AG04450 (cell line): ENCODE data around the gene THUMPD2. TPM values are rescaled to one million over a fixed set of nuclear protein-coding genes. Genes with fewer than 3 reads are reported as not detected.
A peak's percentile ranks its signal among the peaks of the same experiment; 100 is the strongest.

Source experiments
- CTCF ChIA-PET: fragments of 300-600, 350-600 bp; formaldehyde crosslinking; extraction: SDS; loops from one replicate; lab custom pipeline; 2022; ENCODE audit warnings: antibody characterized with exemption, inconsistent platforms; lab: Charles Lee
- POLR2A ChIA-PET: fragments of 350-600 bp; formaldehyde crosslinking; extraction: SDS; loops from one replicate; lab custom pipeline; 2021; ENCODE audit warnings: antibody characterized with exemption, inconsistent platforms; lab: Yijun Ruan, JAX
- DNase-seq: peaks from one replicate; pipeline ENCODE4 v3.0.0-alpha.2; 2011; ENCODE audit warnings: low read depth, low spot score
- H3K27ac ChIP-seq: one replicate; pipeline ENCODE4 v1.5.1; 2012; ENCODE audit warnings: low read depth, low read length, control low read depth
- H3K27me3 ChIP-seq: one replicate; pipeline ENCODE4 v1.6.0; 2012; ENCODE audit warnings: low read length; ENCODE audit not compliant: control insufficient read depth, insufficient read depth
- H3K4me3 ChIP-seq: 2 replicates; pipeline ENCODE4 v1.5.1; 2011; ENCODE audit warnings: mild to moderate bottlenecking, low read depth, low read length, control low read depth
- H3K9me3 ChIP-seq: 2 replicates; pipeline ENCODE4 v1.5.1; 2012; ENCODE audit warnings: low read length; ENCODE audit not compliant: control insufficient read depth, insufficient read depth
- polyA plus RNA-seq: library from polyadenylated mRNA; depleted of rRNA; stranded (reverse); fragments of >200 nt; gene quantifications from 2 replicates; pipeline ENCODE4 v1.2.3, GENCODE V29; 2011
- TF ChIP-seq, protein P1 (sequence below): IDR thresholded peaks from 2 replicates; pipeline ENCODE4 v1.5.1; 2011; ENCODE audit warnings: low read depth, low read length, control low read depth, inconsistent platforms

Gene THUMPD2
- polyA plus RNA-seq, 1 experiment: 11.7 TPM

DNA sequence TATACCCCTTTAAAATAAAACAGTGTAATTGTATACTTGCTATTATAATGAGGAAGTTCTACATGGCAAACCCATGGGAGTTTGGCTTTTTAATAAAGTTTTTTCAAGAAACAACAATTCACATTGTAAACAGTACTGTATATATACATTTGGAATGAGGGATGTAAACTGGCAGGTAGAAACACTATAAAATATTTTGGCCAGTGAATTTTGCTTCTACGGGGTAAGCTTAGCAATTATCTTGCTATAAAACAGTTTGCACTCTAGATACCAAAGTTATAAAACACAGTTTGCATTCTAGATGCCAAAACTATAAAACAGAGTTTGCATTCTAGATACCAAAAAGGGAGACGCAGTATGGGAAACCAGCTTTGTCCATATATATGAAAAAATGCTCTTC lies 16.6 kb downstream of the THUMPD2 start:
- Histone ChIP-seq H3K9me3 (no peaks in the 10 kb centered on the region), H3K27ac (no peak overlapping the region), H3K27me3 (no peaks in the 10 kb centered on the region), H3K4me3 (no peak overlapping the region)
- TF ChIP-seq, protein P1, sequence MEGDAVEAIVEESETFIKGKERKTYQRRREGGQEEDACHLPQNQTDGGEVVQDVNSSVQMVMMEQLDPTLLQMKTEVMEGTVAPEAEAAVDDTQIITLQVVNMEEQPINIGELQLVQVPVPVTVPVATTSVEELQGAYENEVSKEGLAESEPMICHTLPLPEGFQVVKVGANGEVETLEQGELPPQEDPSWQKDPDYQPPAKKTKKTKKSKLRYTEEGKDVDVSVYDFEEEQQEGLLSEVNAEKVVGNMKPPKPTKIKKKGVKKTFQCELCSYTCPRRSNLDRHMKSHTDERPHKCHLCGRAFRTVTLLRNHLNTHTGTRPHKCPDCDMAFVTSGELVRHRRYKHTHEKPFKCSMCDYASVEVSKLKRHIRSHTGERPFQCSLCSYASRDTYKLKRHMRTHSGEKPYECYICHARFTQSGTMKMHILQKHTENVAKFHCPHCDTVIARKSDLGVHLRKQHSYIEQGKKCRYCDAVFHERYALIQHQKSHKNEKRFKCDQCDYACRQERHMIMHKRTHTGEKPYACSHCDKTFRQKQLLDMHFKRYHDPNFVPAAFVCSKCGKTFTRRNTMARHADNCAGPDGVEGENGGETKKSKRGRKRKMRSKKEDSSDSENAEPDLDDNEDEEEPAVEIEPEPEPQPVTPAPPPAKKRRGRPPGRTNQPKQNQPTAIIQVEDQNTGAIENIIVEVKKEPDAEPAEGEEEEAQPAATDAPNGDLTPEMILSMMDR: no peak
- no peak for DNase-seq
- ChIA-PET CTCF (interaction anchor here (1.3 kb wide), 1 partner anchor 76 kb away, joined by 3 read pairs; no protein-coding TSS in a partner anchor), POLR2A (no interaction called here)

GRCh38 chr2:39757156-39757555 lies 21.9 kb downstream of the THUMPD2 start:
- TF ChIP-seq, protein P1: no peak
- Histone ChIP-seq H3K27ac (no peak overlapping the region), H3K9me3 (no peaks in the 10 kb centered on the region), H3K27me3 (no peaks in the 10 kb centered on the region), H3K4me3 (no peak overlapping the region)
- ChIA-PET POLR2A (no interaction called here), CTCF (no interaction called here)
- DNase-seq: no peak

GRCh38 chr2:39755466-39755865 lies 23.6 kb downstream of the THUMPD2 start:
- POLR2A ChIA-PET: no interaction called here
- no peak overlapping the region for H3K4me3 ChIP-seq
- H3K27ac ChIP-seq: no peak overlapping the region
- CTCF ChIA-PET: no interaction called here
- no peaks in the 10 kb centered on the region for H3K27me3 ChIP-seq
- TF ChIP-seq, protein P1: no peak
- H3K9me3 ChIP-seq: no peaks in the 10 kb centered on the region
- no peak for DNase-seq

DNA sequence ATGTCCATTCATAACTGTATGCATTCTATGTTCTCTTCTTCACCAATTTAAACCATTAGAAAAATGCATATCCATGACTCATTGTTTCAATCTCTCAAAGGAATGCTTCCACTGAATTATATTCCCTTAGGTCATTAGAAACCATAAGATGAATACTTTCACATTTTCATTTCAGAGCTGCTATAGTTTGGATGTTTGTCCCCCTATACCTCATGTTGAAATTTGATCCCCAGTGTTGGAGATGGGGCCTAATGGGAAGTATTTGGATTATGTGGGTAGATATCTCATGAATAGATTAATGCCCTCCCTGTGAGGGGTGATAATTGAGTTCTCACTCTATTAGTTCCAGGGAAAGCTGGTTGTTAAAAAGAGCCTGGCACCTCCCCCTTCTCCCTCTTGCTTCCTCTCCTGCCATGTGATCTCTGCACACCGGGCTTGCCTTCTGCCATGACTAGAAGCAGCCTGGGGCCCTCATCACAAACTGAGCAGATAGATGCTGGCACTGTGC lies 35.7 kb downstream of the THUMPD2 start:
- Histone ChIP-seq H3K4me3 (no peak overlapping the region), H3K9me3 (no peaks in the 10 kb centered on the region), H3K27ac (peak overlapping the region; percentile 59), H3K27me3 (no peaks in the 10 kb centered on the region)
- POLR2A ChIA-PET: no interaction called here
- TF ChIP-seq, protein P1: no peak
- no peak for DNase-seq
- CTCF ChIA-PET: interaction anchor here (0.6 to 1.9 kb wide), 3 partner anchors 14 to 150 kb away, joined by 3 to 10 read pairs (median 3); no protein-coding TSS in a partner anchor

DNA sequence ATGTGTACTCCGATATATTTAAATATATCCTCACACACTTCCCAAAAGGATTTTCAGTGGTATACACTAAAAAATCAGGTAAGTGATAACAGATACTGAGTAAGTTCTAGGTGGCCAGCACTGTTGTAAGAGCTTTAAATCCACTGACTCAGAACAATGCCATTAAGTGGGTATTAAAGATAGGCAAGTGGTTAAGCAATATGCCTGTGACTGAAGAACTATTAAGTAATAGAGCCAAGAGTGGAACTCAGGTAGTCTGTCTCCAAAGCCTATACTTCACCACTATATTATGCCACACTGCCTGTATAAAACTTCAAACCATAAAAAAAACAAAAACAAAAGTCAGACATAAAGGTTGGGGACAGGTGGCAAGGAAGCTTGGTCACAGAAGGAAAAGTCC lies 37.2 kb downstream of the THUMPD2 start:
- POLR2A ChIA-PET: no interaction called here
- Histone ChIP-seq H3K4me3 (no peak overlapping the region), H3K27ac (no peak overlapping the region), H3K9me3 (no peaks in the 10 kb centered on the region), H3K27me3 (no peaks in the 10 kb centered on the region)
- TF ChIP-seq, protein P1: no peak
- DNase-seq: no peak
- CTCF ChIA-PET: interaction anchor here (2.0 kb wide), 1 partner anchor 11 kb away, joined by 9 read pairs; no protein-coding TSS in a partner anchor
